ENCODE results near the gene RABGGTA. TPM values are rescaled to one million over a fixed set of nuclear protein-coding genes. Genes with fewer than 3 reads are reported as not detected.

RABGGTA gene
- total RNA-seq, 6 experiments from 2014 or later = 11.5 to 28.3 (median 15.2) TPM

- ATAC-seq = no peak
- Histone ChIP-seq H3K9me3 (no peaks in the 10 kb centered on the region), H3K4me3 (peak overlapping the region in 2 of 3 donors; percentile 20 to 65), H3K36me3 (peaks cover 4 to 34% (median 17%) of the 10 kb centered on the region in 4 donors), H3K4me1 (peaks cover 0 to 82% (median 36%) of the 10 kb centered on the region in 4 donors), H3K27ac (peak overlapping the region; percentile 78 to 98 (median 93)), H3K27me3 (no peaks in the 10 kb centered on the region)
- intact Hi-C loops (cut with DNase I) = no loop called here
- 45% methylated on average over 5 of the region's 7 CpGs for WGBS (ENCODE audit: insufficient coverage, low coverage, low lambda C conversion rate, missing lambda C conversion rate)
- peak in 2 of 3 donors; percentile 58 to 73 for DNase-seq
- TF ChIP-seq CTCF (IDR thresholded peaks at IDR 0.05) (no peak), POLR2A (IDR thresholded peaks at IDR 0.05) (no peak)
These were observed 37.1 kb upstream of the RABGGTA start for GRCh38 chr14:24308342-24309124.

GRCh38 chr14:24307575-24308341 lies 36.4 kb upstream of the RABGGTA start, which contains the start of gene CIDEB:
Gene CIDEB (minus strand): TSS chr14:24307977. CDS start chr14:24307858, 119 bp downstream.
- Histone ChIP-seq H3K27me3 (no peaks in the 10 kb centered on the region), H3K4me3 (peak within 1 kb of the TSS; percentile 41 to 68 (median 65)), H3K9me3 (no peaks in the 10 kb centered on the region), H3K36me3 (peaks cover 4 to 38% (median 17%) of the 10 kb centered on the region in 4 donors), H3K27ac (peak within 1 kb of the TSS; percentile 78 to 98 (median 93)), H3K4me1 (peaks cover 0 to 88% (median 38%) of the 10 kb centered on the region in 4 donors)
- peak; percentile 80 to 92 (median 85) for DNase-seq
- peak; percentile 56 to 75 (median 72) for ATAC-seq
- 24% methylated on average over 6 of the region's 6 CpGs for whole genome bisulfite sequencing (ENCODE audit: insufficient coverage, low coverage, low lambda C conversion rate, missing lambda C conversion rate)
- intact Hi-C loops (cut with DNase I) = no loop called here
- TF ChIP-seq POLR2A (IDR thresholded peaks at IDR 0.05) = peak; percentile 93
- peak; percentile 84 to 97 (median 92) for TF ChIP-seq CTCF (IDR thresholded peaks at IDR 0.05)

- peak in 1 of 3 donors; percentile 53 for DNase-seq
- Histone ChIP-seq H3K36me3 (peaks cover 4 to 44% (median 18%) of the 10 kb centered on the region in 4 donors), H3K9me3 (no peaks in the 10 kb centered on the region), H3K4me1 (peaks cover 0 to 86% (median 39%) of the 10 kb centered on the region in 4 donors), H3K27ac (peak overlapping the region; percentile 78 to 98 (median 93)), H3K27me3 (no peaks in the 10 kb centered on the region), H3K4me3 (peak overlapping the region; percentile 41 to 68 (median 65))
- intact Hi-C loops (cut with DNase I) = no loop called here
- no peak for ATAC-seq
- WGBS (ENCODE audit: insufficient coverage, low coverage, low lambda C conversion rate, missing lambda C conversion rate) = 34% methylated on average over 10 of the region's 11 CpGs
- TF ChIP-seq CTCF (IDR thresholded peaks at IDR 0.05) = no peak
- no peak for TF ChIP-seq POLR2A (IDR thresholded peaks at IDR 0.05)
These were observed 35.8 kb upstream of the RABGGTA start for GRCh38 chr14:24307156-24307574.

- Histone ChIP-seq H3K27ac (peak overlapping the region in 2 of 3 donors; percentile 65 to 77), H3K27me3 (no peaks in the 10 kb centered on the region), H3K4me3 (peak overlapping the region in 1 of 3 donors; percentile 2), H3K4me1 (peaks cover 0 to 66% (median 20%) of the 10 kb centered on the region in 4 donors), H3K36me3 (peaks cover 4 to 50% (median 19%) of the 10 kb centered on the region in 4 donors), H3K9me3 (no peaks in the 10 kb centered on the region)
- intact Hi-C loops (cut with DNase I) = no loop called here
- DNase-seq (no peak), ATAC-seq (no peak)
- TF ChIP-seq POLR2A (IDR thresholded peaks at IDR 0.05) (no peak), CTCF (IDR thresholded peaks at IDR 0.05) (no peak)
- WGBS (ENCODE audit: insufficient coverage, low coverage, low lambda C conversion rate, missing lambda C conversion rate) = 85% methylated on average over 6 of the region's 11 CpGs
These were observed 32.6 kb upstream of the RABGGTA start for GRCh38 chr14:24304019-24304387.

All from right lobe of liver (tissue), 6 donors.